Liver (tissue), 3 donors: Measurements from ENCODE around the gene DOCK2.

Experiments used
- ATF3 ChIP-seq: IDR thresholded peaks from 2 replicates; pipeline ENCODE4 v1.6.1; 2016; ENCODE audit warnings: antibody characterized with exemption
- CTCF ChIP-seq: fragments of 150-350 bp; IDR thresholded peaks from 2 replicates; pipeline ENCODE4 v1.5.1; 2017; ENCODE audit warnings: improper control_type of control experiment, low read depth, low read length; ENCODE audit not compliant: missing input control
- EGR1 ChIP-seq, 2 donors: IDR thresholded peaks; 2 replicates each; pipeline ENCODE4 v1.6.1; 2016 to 2018; ENCODE audit warnings: antibody characterized with exemption in 2 of 2, low read depth in 2 of 2
- FOXA1 ChIP-seq: IDR thresholded peaks from 2 replicates; pipeline ENCODE4 v1.6.1; 2016; ENCODE audit warnings: antibody characterized with exemption
- FOXA2 ChIP-seq: IDR thresholded peaks from 2 replicates; pipeline ENCODE4 v1.6.1; 2016; ENCODE audit warnings: antibody characterized with exemption
- GABPA ChIP-seq, 2 donors: IDR thresholded peaks in 1 of 2; conservative IDR thresholded peaks in 1 of 2; 2 replicates each; pipeline ENCODE4 v1.6.1; 2016; ENCODE audit warnings: antibody characterized with exemption in 2 of 2, mild to moderate bottlenecking in 1 of 2, moderate library complexity in 1 of 2
- JUND ChIP-seq, 2 donors: IDR thresholded peaks; 2 replicates each; pipeline ENCODE4 v1.6.1; 2016; ENCODE audit warnings: antibody characterized with exemption in 2 of 2
- MAX ChIP-seq: IDR thresholded peaks from 2 replicates; pipeline ENCODE4 v1.6.1; 2016; ENCODE audit warnings: antibody characterized with exemption
- RAD21 ChIP-seq, 2 donors: IDR thresholded peaks; 2 replicates each; pipeline ENCODE4 v1.6.1; 2016; ENCODE audit warnings: antibody characterized with exemption in 2 of 2, mild to moderate bottlenecking in 2 of 2
- REST ChIP-seq: IDR thresholded peaks from 2 replicates; pipeline ENCODE4 v1.6.1; 2016; ENCODE audit warnings: antibody characterized with exemption, mild to moderate bottlenecking
- SP1 ChIP-seq: IDR thresholded peaks from 2 replicates; pipeline ENCODE4 v1.6.1; 2018; ENCODE audit warnings: antibody characterized with exemption, mild to moderate bottlenecking
- TAF1 ChIP-seq: conservative IDR thresholded peaks from 2 replicates; pipeline ENCODE4 v1.6.1; 2016; ENCODE audit warnings: antibody characterized with exemption, mild to moderate bottlenecking
- YY1 ChIP-seq: IDR thresholded peaks from 2 replicates; pipeline ENCODE4 v1.6.1; 2016; ENCODE audit warnings: antibody characterized with exemption, mild to moderate bottlenecking
- donor health status: healthy.
- donor health status: healthy.

GRCh38 chr5:170067152-170067551 is 430.1 kb downstream of the DOCK2 start:
- TF ChIP-seq CTCF (no peak), RAD21 (IDR thresholded peaks at IDR 0.05) (no peak), GABPA (IDR thresholded peaks at IDR 0.05 in 1 of 2, conservative IDR thresholded peaks at IDR 0.05 in 1 of 2) (no peak), MAX (no peak), EGR1 (IDR thresholded peaks at IDR 0.05; ENCODE audit: low read depth in 2 of 2) (no peak), SP1 (no peak), REST (no peak), FOXA1 (no peak), TAF1 (no peak), ATF3 (no peak), JUND (IDR thresholded peaks at IDR 0.05) (no peak), FOXA2 (no peak), YY1 (no peak)
